ENCODE data around the gene MAFB. TPM values are rescaled to one million over a fixed set of nuclear protein-coding genes. Genes with fewer than 3 reads are reported as not detected.
A peak's percentile ranks its signal among the peaks of the same experiment; 100 is the strongest.

The MAFB gene
- total RNA-seq, 1 experiment from 2014 or later, result 0.85 TPM

DNA sequence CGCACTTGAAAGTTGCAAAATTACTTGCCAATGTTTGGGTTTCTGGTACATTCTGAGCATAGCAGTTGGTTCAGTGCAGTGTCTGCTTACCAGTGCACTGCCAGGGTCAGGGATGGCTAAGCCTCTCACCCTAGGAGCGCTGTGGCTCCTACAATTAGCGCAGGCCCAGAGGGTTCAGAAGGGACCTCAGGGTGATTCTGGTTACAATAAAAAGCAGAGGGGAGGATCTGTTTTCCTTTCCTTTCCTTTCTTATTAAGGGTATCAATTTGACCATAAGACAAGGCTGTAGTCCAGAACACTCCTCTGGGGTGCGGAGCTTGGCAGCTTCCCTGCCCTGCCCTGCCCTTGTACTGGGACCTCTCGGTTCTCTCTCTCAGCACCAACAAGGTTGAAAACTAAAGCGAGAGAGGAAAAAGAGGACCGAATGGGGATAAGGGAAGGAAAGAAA is 2.6 kb downstream of the MAFB start:
- no peak overlapping the region for H4K5ac ChIP-seq (ENCODE audit: insufficient read length, low read depth, low read length)
- H2BK20ac ChIP-seq (ENCODE audit: low read depth, low read length, poor library complexity, severe bottlenecking), result no peak overlapping the region
- no peak overlapping the region for H3T11ph ChIP-seq (ENCODE audit: low read length)
- no peak overlapping the region for H3K9ac ChIP-seq (ENCODE audit: extremely low read depth, insufficient read length, low read length)
- no peak overlapping the region for H3K14ac ChIP-seq (ENCODE audit: insufficient read depth, low read length)
- H2BK5ac ChIP-seq (ENCODE audit: insufficient read length, low read length), result no peak overlapping the region
- H2BK120ac ChIP-seq (ENCODE audit: low read depth, low read length, poor library complexity, severe bottlenecking), result no peak overlapping the region
- WGBS (ENCODE audit: extremely low coverage, insufficient read length, low lambda C conversion rate), result no CpG with 5 or more reads among the region's 7 CpGs
- TF ChIP-seq, protein P1, sequence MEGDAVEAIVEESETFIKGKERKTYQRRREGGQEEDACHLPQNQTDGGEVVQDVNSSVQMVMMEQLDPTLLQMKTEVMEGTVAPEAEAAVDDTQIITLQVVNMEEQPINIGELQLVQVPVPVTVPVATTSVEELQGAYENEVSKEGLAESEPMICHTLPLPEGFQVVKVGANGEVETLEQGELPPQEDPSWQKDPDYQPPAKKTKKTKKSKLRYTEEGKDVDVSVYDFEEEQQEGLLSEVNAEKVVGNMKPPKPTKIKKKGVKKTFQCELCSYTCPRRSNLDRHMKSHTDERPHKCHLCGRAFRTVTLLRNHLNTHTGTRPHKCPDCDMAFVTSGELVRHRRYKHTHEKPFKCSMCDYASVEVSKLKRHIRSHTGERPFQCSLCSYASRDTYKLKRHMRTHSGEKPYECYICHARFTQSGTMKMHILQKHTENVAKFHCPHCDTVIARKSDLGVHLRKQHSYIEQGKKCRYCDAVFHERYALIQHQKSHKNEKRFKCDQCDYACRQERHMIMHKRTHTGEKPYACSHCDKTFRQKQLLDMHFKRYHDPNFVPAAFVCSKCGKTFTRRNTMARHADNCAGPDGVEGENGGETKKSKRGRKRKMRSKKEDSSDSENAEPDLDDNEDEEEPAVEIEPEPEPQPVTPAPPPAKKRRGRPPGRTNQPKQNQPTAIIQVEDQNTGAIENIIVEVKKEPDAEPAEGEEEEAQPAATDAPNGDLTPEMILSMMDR (conservative IDR thresholded peaks at IDR 0.05), result no peak
- peaks cover 44 to 57% of the 10 kb centered on the region in 2 experiments for H3K4me1 Mint-ChIP-seq
- no peak overlapping the region for H3K23ac ChIP-seq (ENCODE audit: insufficient read length, low read depth, low read length)
- no peak overlapping the region for H2BK12ac ChIP-seq (ENCODE audit: insufficient read length, low read depth, low read length)
- H3K23me2 ChIP-seq (ENCODE audit: insufficient read length, low read depth, low read length, poor library complexity, severe bottlenecking), result peaks cover 21% of the 10 kb centered on the region
- no peaks in the 10 kb centered on the region for H4K20me1 ChIP-seq (ENCODE audit: control insufficient read depth, insufficient read depth, insufficient read length)
- no peaks in the 10 kb centered on the region for H3K9me3 ChIP-seq (ENCODE audit: control insufficient read depth, low read depth, low read length)
- no peak overlapping the region for H2AK5ac ChIP-seq (ENCODE audit: insufficient read length, low read length)
- no peaks in the 10 kb centered on the region; a peak in 1 of 7 replicates for H3K36me3 Mint-ChIP-seq (ENCODE audit: insufficient read depth in 1 of 3, low read depth in 3 of 3)
- H4K8ac ChIP-seq (replicated peaks; ENCODE audit: insufficient read length, low read depth, low read length), result no peak overlapping the region
- no peak overlapping the region for H2BK15ac ChIP-seq (ENCODE audit: low read depth, low read length)
- no peak overlapping the region for H3K27ac ChIP-seq (ENCODE audit: insufficient read length, low read depth, low read length)
- H3K18ac ChIP-seq (ENCODE audit: insufficient read length, low read depth, low read length), result no peak overlapping the region
- H3K4me1 ChIP-seq (ENCODE audit: insufficient read depth, low read length), result 0 out of 2 replicates have a peak, but pooled peaks cover 1% of the 10 kb centered on the region
- peak overlapping the region; percentile 26 to 85 for H3K4me3 Mint-ChIP-seq
- no peak overlapping the region for H3K4ac ChIP-seq (ENCODE audit: low read depth, low read length)
- no peak for DNase-seq
- no peak overlapping the region for H2AFZ ChIP-seq (ENCODE audit: low read length)
- no peak overlapping the region for H3K27ac Mint-ChIP-seq
- peaks cover 85% of the 10 kb centered on the region for H3K27me3 ChIP-seq (ENCODE audit: insufficient read depth, low read length)
- peaks cover 0 to 3% of the 10 kb centered on the region in 2 experiments; a peak in 2 of 5 replicates for H3K9me3 Mint-ChIP-seq
- H4K91ac ChIP-seq (ENCODE audit: insufficient read length, low read depth, low read length), result no peak overlapping the region
- peak overlapping the region; percentile 62 for H3K4me2 ChIP-seq (ENCODE audit: insufficient read depth, insufficient read length, low read length)
- H3K27me3 Mint-ChIP-seq (ENCODE audit: low read depth), result peaks cover 96% of the 10 kb centered on the region
- H3K79me2 ChIP-seq (ENCODE audit: insufficient read depth, low read length), result no peaks in the 10 kb centered on the region
- H3K79me1 ChIP-seq (ENCODE audit: insufficient read depth, low read depth, low read length, poor library complexity, severe bottlenecking), result no peaks in the 10 kb centered on the region
- H3K56ac ChIP-seq (ENCODE audit: insufficient read length, low read depth, low read length), result no peak overlapping the region
